Fibroblast of villous mesenchyme (primary cell): ENCODE measurements around the gene CELF2. TPM values are rescaled to one million over a fixed set of nuclear protein-coding genes. Genes with fewer than 3 reads are reported as not detected.

Experiments used
- DNase-seq: peaks from one replicate; pipeline ENCODE4 v3.0.0-alpha.2; 2010; ENCODE audit warnings: low read depth
- H3K4me3 ChIP-seq: 2 replicates; pipeline ENCODE4 v1.5.1; 2011; ENCODE audit warnings: low read depth, mild to moderate bottlenecking, low read length
- total RNA-seq: library from RNA; depleted of rRNA; stranded (reverse); fragments of >200 nt; gene quantifications from 2 replicates; pipeline ENCODE4 v1.2.3, GENCODE V29; 2012
- TF ChIP-seq, protein P1 (sequence below): IDR thresholded peaks from 2 replicates; pipeline ENCODE4 v1.5.1; 2012; ENCODE audit warnings: low read depth, mild to moderate bottlenecking, low read length; ENCODE audit not compliant: insufficient read depth

The CELF2 gene
- total RNA-seq, 1 donor, result 2.2 TPM

DNA sequence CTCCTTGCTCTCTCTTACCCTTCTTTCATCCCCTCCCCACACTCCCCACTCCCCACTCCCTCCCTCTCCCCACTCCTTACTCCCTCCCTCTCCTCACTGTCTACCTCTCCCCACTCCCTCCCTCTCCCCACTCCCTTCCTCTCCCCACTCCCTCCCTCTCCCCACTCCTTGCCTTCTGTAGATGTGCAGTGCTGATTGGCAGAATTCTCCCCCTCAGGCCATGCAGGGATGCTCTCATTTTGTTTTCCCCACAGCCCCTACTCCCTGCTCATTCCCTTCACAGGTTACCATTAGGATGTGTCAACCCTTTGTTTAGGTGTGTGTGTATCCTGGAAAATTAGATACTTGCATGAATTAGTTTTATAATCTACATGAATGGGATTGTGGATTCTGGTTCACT, 90.3 kb downstream of the CELF2 start:
- no peak overlapping the region for H3K4me3 ChIP-seq
- TF ChIP-seq, protein P1, sequence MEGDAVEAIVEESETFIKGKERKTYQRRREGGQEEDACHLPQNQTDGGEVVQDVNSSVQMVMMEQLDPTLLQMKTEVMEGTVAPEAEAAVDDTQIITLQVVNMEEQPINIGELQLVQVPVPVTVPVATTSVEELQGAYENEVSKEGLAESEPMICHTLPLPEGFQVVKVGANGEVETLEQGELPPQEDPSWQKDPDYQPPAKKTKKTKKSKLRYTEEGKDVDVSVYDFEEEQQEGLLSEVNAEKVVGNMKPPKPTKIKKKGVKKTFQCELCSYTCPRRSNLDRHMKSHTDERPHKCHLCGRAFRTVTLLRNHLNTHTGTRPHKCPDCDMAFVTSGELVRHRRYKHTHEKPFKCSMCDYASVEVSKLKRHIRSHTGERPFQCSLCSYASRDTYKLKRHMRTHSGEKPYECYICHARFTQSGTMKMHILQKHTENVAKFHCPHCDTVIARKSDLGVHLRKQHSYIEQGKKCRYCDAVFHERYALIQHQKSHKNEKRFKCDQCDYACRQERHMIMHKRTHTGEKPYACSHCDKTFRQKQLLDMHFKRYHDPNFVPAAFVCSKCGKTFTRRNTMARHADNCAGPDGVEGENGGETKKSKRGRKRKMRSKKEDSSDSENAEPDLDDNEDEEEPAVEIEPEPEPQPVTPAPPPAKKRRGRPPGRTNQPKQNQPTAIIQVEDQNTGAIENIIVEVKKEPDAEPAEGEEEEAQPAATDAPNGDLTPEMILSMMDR, result no peak
- no peak for DNase-seq

DNA sequence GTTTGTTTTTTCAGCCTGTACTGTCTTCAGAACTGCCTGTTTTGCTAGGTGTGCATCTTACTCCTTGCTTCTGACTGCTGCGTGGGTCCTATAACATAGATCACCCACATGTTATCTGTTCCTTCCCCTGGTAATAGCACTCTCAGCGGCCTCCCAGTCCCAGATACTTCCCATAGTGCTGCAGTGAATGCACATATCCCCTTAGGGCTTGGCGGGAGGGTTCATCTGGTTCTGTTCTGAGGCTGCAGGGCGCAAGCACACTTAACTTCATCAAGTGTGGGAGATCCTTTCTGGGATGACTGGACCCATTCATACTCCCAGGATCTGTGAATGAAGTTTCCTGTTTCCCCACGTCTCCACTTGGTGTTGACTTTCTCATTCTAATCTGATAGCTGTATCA, 90.7 kb downstream of the CELF2 start:
- TF ChIP-seq, protein P1, result no peak
- H3K4me3 ChIP-seq, result no peak overlapping the region
- DNase-seq, result no peak

DNA sequence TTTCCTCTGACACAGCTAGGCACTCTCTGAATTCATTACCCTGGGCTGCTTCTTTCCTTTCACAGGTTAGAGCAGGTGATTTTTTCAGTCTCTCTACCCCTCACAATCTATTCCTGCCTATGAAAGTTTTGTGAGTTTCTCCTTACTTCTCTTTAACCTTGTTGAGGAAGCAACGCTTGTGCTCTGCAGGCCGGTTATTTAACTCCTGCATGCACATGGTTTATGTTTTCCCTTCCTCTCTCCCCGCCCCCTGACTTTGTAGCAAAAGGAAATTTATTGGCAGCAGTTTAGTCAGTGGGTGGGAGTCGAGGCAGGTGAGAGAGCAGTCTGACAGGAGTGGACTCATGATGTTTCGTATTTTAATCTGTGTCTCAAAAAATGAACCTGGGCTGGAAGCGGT, 91.9 kb downstream of the CELF2 start:
- H3K4me3 ChIP-seq, result no peak overlapping the region
- no peak for DNase-seq
- TF ChIP-seq, protein P1, result no peak

DNA sequence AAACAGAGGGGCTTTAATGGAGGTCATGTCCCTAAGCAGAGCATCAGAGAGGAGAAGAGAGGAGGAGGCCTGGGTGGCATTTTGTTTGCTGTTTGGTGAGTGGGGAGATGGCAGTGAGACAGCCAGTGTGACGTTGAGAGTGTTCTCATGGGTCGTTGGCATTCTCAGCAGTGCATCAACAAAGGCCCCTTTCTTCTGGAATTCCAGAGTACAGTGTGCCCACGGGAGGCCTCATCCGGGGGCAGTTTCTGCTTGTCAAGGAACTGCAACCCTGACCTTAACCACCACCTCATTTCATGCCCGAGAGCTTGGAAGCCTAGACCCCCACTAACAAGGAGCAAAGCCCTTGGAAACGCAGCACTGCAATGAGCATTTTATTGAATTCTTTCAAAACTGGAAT, 92.9 kb downstream of the CELF2 start:
- TF ChIP-seq, protein P1, result no peak
- no peak for DNase-seq
- H3K4me3 ChIP-seq, result no peak overlapping the region

DNA sequence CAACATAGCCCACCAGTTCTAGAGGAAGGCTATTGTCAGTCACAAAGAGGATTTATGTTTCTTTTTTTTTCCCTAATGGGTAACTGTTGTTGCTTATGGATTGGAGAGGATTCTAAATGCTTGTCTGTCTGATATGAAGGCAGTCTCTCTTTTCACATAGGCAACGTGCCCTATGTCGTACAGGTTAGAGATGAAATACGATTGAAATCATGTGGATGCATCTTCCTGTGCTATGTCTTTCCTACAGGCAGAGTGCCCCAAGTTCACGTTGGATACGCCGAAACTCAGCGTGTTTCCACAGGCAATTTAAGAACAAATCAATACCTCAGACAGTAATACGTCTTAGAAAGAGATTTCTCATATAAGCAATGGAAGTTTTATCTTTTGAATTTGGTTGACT, 93.8 kb downstream of the CELF2 start:
- TF ChIP-seq, protein P1, result no peak
- H3K4me3 ChIP-seq, result no peak overlapping the region
- no peak for DNase-seq

DNA sequence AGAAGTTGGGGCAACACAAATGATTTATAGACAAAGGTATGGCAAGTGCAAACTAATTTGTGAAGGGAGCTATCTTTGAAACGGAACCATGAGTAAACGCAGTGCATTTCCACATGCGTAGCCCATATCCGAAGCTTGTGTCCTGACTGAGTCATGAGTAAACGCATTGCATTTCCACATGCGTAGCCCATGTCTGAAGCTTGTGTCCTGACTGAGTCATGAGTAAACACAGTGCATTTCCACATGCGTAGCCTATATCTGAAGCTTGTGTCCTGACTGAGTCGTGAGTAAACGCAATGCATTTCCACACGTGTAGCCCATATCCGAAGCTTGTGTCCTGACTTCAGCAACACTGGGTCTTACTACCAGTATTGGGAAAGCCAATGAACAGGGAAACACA, 95.0 kb downstream of the CELF2 start:
- TF ChIP-seq, protein P1, result no peak
- H3K4me3 ChIP-seq, result no peak overlapping the region
- no peak for DNase-seq

DNA sequence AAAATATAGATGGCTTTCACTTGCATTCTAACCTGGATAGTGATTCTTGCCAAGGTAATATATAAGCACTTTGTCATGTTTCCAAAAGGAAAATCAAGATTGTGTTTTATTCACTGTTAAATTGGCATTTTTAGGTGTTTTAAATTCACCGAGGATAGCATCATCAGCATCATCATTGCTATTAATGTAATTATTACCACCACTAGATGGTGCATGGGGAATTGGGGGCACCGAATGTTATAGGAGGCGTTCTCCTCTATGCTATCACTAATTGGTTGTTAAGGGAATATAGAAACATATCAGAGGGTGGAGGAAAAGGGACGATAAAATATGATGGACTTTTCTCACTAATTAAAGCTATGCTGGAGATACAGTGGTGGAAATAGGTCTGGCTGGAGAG, 95.5 kb downstream of the CELF2 start:
- H3K4me3 ChIP-seq, result no peak overlapping the region
- no peak for DNase-seq
- TF ChIP-seq, protein P1, result no peak
